Endothelial cell of umbilical vein (primary cell): Measurements from ENCODE around the gene ST3GAL5. TPM values are rescaled to one million over a fixed set of nuclear protein-coding genes. Genes with fewer than 3 reads are reported as not detected.
A peak's percentile ranks its signal among the peaks of the same experiment; 100 is the strongest.

ENCODE experiments used
- BruUV-seq: library from RNA; stranded (reverse); fragments of 400-500 nt; replicated peaks from 2 replicates; lab custom pipeline; 2021; lab: Mats Ljungman, UMichigan
- CTCF ChIA-PET: fragments of 300-600, 350-600 bp; sonication (Branson Sonifier 250); formaldehyde crosslinking; loops from one replicate; lab custom pipeline; 2021; ENCODE audit warnings: antibody characterized with exemption, inconsistent platforms; lab: Charles Lee
- POLR2A ChIA-PET: fragments of 300-600, 350-600 bp; sonication (Branson Sonifier 250); formaldehyde crosslinking; loops from one replicate; lab custom pipeline; 2021; ENCODE audit warnings: antibody characterized with exemption, inconsistent platforms; lab: Charles Lee
- DNase-seq: peaks from one replicate; pipeline ENCODE4 v3.0.0-alpha.2; 2011; ENCODE audit warnings: low read depth, low spot score
- FAIRE-seq: peaks from 2 replicates; lab custom pipeline; 2011; peaks lifted over from hg19 to GRCh38; lab: Jason Lieb, UNC
- H2AFZ ChIP-seq: 2 replicates; pipeline ENCODE4 v1.6.0; 2012; ENCODE audit warnings: low read depth, low read length, control low read depth, inconsistent platforms
- H3K27ac ChIP-seq: 2 replicates; pipeline ENCODE4 v1.5.1; 2011; ENCODE audit warnings: low read depth, mild to moderate bottlenecking, control low read depth, low read length, moderate library complexity; ENCODE audit not compliant: insufficient read depth
- H3K27me3 ChIP-seq, 2 experiments: 2 replicates each; pipeline versions ENCODE4 v1.6.0 to v1.6.1; 2011; ENCODE audit warnings: low read length in 2 of 2, mixed read lengths in 1 of 2; ENCODE audit not compliant: control insufficient read depth in 2 of 2, insufficient read depth in 2 of 2
- H3K36me3 ChIP-seq, 2 experiments: 2 replicates in 1 of 2; 3 replicates in 1 of 2; pipeline ENCODE4 v1.5.1; 2011; ENCODE audit warnings: low read length in 2 of 2, mild to moderate bottlenecking in 1 of 2, moderate library complexity in 1 of 2; ENCODE audit not compliant: control insufficient read depth in 2 of 2, insufficient read depth in 2 of 2; ENCODE audit errors: extremely low read depth in 1 of 2
- H3K4me1 ChIP-seq: 3 replicates; pipeline ENCODE4 v1.5.1; 2011; ENCODE audit warnings: mild to moderate bottlenecking, low read length; ENCODE audit not compliant: control insufficient read depth, insufficient read depth; ENCODE audit errors: extremely low read depth
- H3K4me2 ChIP-seq: 2 replicates; pipeline ENCODE4 v1.6.1; 2011; ENCODE audit warnings: low read length, control low read depth, mixed read lengths; ENCODE audit not compliant: insufficient read depth
- H3K4me3 ChIP-seq, 3 experiments: fragments of 200-600 bp in 1 of 3; sonication (generic), shearing (Covaris generic) in 1 of 3; replicated peaks in 1 of 3; 2 replicates each; pipeline ENCODE4 v1.5.1; 2011 to 2016; ENCODE audit warnings: control low read depth in 3 of 3, low read length in 3 of 3, mild to moderate bottlenecking in 2 of 3, inconsistent platforms in 1 of 3, low read depth in 1 of 3, moderate library complexity in 1 of 3; ENCODE audit not compliant: insufficient read depth in 1 of 3
- H3K79me2 ChIP-seq: 2 replicates; pipeline ENCODE4 v1.6.0; 2012; ENCODE audit warnings: low read length, inconsistent platforms; ENCODE audit not compliant: control insufficient read depth, insufficient read depth
- H3K9ac ChIP-seq: replicated peaks from 2 replicates; pipeline ENCODE3; 2011; ENCODE audit warnings: low read length, control low read depth; ENCODE audit not compliant: insufficient read depth; ENCODE audit errors: extremely low read depth
- H3K9me1 ChIP-seq: replicated peaks from 3 replicates; pipeline ENCODE4 v1.6.0; 2011; ENCODE audit warnings: mild to moderate bottlenecking, low read length; ENCODE audit not compliant: control insufficient read depth, insufficient read depth; ENCODE audit errors: extremely low read depth
- H3K9me3 ChIP-seq: replicated peaks from 2 replicates; pipeline ENCODE4 v1.5.1; 2012; ENCODE audit warnings: low read length, inconsistent platforms; ENCODE audit not compliant: control insufficient read depth, insufficient read depth
- H4K20me1 ChIP-seq: replicated peaks from 2 replicates; pipeline ENCODE3; 2011; ENCODE audit warnings: mild to moderate bottlenecking, low read length; ENCODE audit not compliant: control insufficient read depth, insufficient read depth; ENCODE audit errors: extremely low read depth
- CTCF ChIP-seq, 2 donors: IDR thresholded peaks; 1 replicate in 1 of 2; 2 replicates in 1 of 2; pipeline ENCODE4 v1.5.1; 2011; ENCODE audit warnings: low read length in 2 of 2, mild to moderate bottlenecking in 2 of 2, moderate library complexity in 2 of 2, control low read depth in 1 of 2, inconsistent platforms in 1 of 2, low read depth in 1 of 2; ENCODE audit not compliant: insufficient read depth in 1 of 2; ENCODE audit errors: extremely low read depth in 1 of 2
- FOS ChIP-seq: IDR thresholded peaks from 2 replicates; pipeline ENCODE4 v1.6.1; 2011; ENCODE audit warnings: mild to moderate bottlenecking, low read length, moderate library complexity, borderline replicate concordance; ENCODE audit not compliant: insufficient read depth
- GATA2 ChIP-seq: IDR thresholded peaks from 2 replicates; pipeline ENCODE4 v1.7.0; 2011; ENCODE audit warnings: low read depth, mild to moderate bottlenecking, moderate library complexity, mixed read lengths, low read length; ENCODE audit not compliant: insufficient read length, insufficient read depth
- MAX ChIP-seq: IDR thresholded peaks from 2 replicates; pipeline ENCODE4 v1.6.1; 2011; ENCODE audit not compliant: insufficient read depth, insufficient read length
- MYC ChIP-seq: IDR thresholded peaks from one replicate; pipeline ENCODE4 v1.6.1; 2011; ENCODE audit warnings: mild to moderate bottlenecking, low read depth, low read length
- POLR2AphosphoS5 ChIP-seq: IDR thresholded peaks from 2 replicates; pipeline ENCODE4 v1.6.1; 2012; ENCODE audit warnings: low read depth, mild to moderate bottlenecking, control low read depth, low read length, moderate library complexity; ENCODE audit not compliant: insufficient read depth
- dilution Hi-C: fragments of 300-500 bp; cut with MboI; formaldehyde crosslinking; loops from one replicate; pipeline ENCODE4 v1.15.0; 2019; ENCODE audit warnings: low sequenced_read_pairs; ENCODE audit not compliant: extremely low pct_ligation_motif_present
- intact Hi-C: fragments of 100-400 bp; cut with micrococcal nuclease; formaldehyde crosslinking; loops from one replicate; pipeline ENCODE4 v1.10.0; 2022
- polyA plus RNA-seq, 4 experiments: library from polyadenylated mRNA; depleted of rRNA in 3 of 4; stranded (reverse) in 3 of 4; unstranded in 1 of 4; fragments of >200 nt; gene quantifications; 2 replicates each; pipeline versions ENCODE4 v1.2.1 to v1.2.3, GENCODE V29; 2011 to 2012; ENCODE audit warnings: missing spikeins in 1 of 4
- total RNA-seq: library from RNA; stranded (reverse); gene quantifications from 2 replicates; pipeline ENCODE4 v1.2.3, GENCODE V29; 2021

The ST3GAL5 gene
- total and polyA plus RNA-seq, 2 donors (not counting 3 experiments of a cell fraction or from before 2014, with no cell fraction given) = 9.5 to 16.0 TPM

- FAIRE-seq = peak; percentile 96
- Histone ChIP-seq H3K79me2 (no peaks in the 10 kb centered on the region), H3K9me3 (no peaks in the 10 kb centered on the region), H3K4me1 (no peaks in the 10 kb centered on the region), H4K20me1 (no peaks in the 10 kb centered on the region), H3K36me3 (no peaks in the 10 kb centered on the region), H3K4me3 (no peak overlapping the region), H3K9ac (no peak overlapping the region), H3K27me3 (no peaks in the 10 kb centered on the region), H2AFZ (no peak overlapping the region), H3K4me2 (no peak overlapping the region), H3K9me1 (no peaks in the 10 kb centered on the region), H3K27ac (no peak overlapping the region)
- TF ChIP-seq GATA2 (no peak), FOS (no peak), CTCF (IDR thresholded peaks at IDR 0.05; ENCODE audit: extremely low read depth in 1 of 2, insufficient read depth in 1 of 2, low read depth in 1 of 2, low read length in 2 of 2) (peak; percentile 97 to 98), MYC (no peak), POLR2AphosphoS5 (no peak), MAX (no peak)
- intact Hi-C loops (loop anchor here (1.0 kb wide), 5 partner anchors 16 to 166 kb away; no protein-coding TSS in a partner anchor), dilution Hi-C loops (loop anchor here (25.0 kb wide), 1 partner anchor 102 kb away; no protein-coding TSS in a partner anchor)
- no TSS peak for BruUV-seq
- ChIA-PET CTCF (interaction anchor here (0.6 to 9.2 kb wide), 48 partner anchors 8 to 269 kb away, joined by 3 to 193 read pairs (median 5); partner anchors contain the start of gene ATOH8), POLR2A (no interaction called here)
- DNase-seq = peak; percentile 82
Measured at GRCh38 chr2:85813982-85814801, 74.6 kb downstream of the ST3GAL5 start.
